Lung (tissue), 12 donors: ENCODE data around the gene KCND2. TPM values are rescaled to one million over a fixed set of nuclear protein-coding genes. Genes with fewer than 3 reads are reported as not detected.
"Not testable (repeated sequence)": the region's sequence is repeated elsewhere in the genome, so short reads cannot be mapped to it uniquely, and the experiment has no call there.

Source experiments
- ATAC-seq: fragments of 200-7000 bp; cut with Tn5 transposase; one replicate; pipeline ENCODE4 v1.9.1; 2020; ENCODE audit warnings: moderate number of reproducible peaks; ENCODE audit not compliant: insufficient read depth, low FRiP score
- DNase-seq, 3 donors: peaks; one replicate each; pipeline ENCODE4 v3.0.0-alpha.2; 2013 to 2017
- H3K27ac ChIP-seq, 2 donors: one replicate each; pipeline ENCODE4 v1.5.1; 2013; ENCODE audit warnings: mild to moderate bottlenecking in 2 of 2, moderate library complexity in 2 of 2, control low read depth in 1 of 2, inconsistent platforms in 1 of 2, low read depth in 1 of 2, low read length in 1 of 2
- H3K27me3 ChIP-seq, 3 donors: one replicate each; pipeline ENCODE4 v1.5.1; 2013; ENCODE audit warnings: low read length in 2 of 3; ENCODE audit not compliant: control insufficient read depth in 3 of 3, insufficient read depth in 3 of 3
- H3K36me3 ChIP-seq, 4 donors: one replicate each; pipeline ENCODE4 v1.5.1; 2013; ENCODE audit warnings: low read length in 4 of 4, mild to moderate bottlenecking in 1 of 4, moderate library complexity in 1 of 4; ENCODE audit not compliant: control insufficient read depth in 4 of 4, insufficient read depth in 4 of 4
- H3K4me1 ChIP-seq, 5 donors: one replicate each; pipeline ENCODE4 v1.5.1; 2013; ENCODE audit warnings: low read length in 5 of 5, mild to moderate bottlenecking in 2 of 5, moderate library complexity in 1 of 5; ENCODE audit not compliant: control insufficient read depth in 5 of 5, insufficient read depth in 5 of 5
- H3K4me3 ChIP-seq: one replicate; pipeline ENCODE4 v1.5.1; 2013; ENCODE audit warnings: mild to moderate bottlenecking, control low read depth, moderate library complexity
- H3K9ac ChIP-seq, 2 donors: one replicate each; pipeline ENCODE4 v1.5.1; 2013; ENCODE audit warnings: low read length in 2 of 2, control low read depth in 1 of 2; ENCODE audit not compliant: insufficient read depth in 1 of 2
- H3K9me3 ChIP-seq, 4 donors: one replicate each; pipeline ENCODE4 v1.5.1; 2013; ENCODE audit warnings: low read length in 3 of 4, mild to moderate bottlenecking in 1 of 4, moderate library complexity in 1 of 4; ENCODE audit not compliant: control insufficient read depth in 4 of 4, insufficient read depth in 3 of 4
- CTCF ChIP-seq: IDR thresholded peaks from 2 replicates; pipeline ENCODE4 v1.5.1; 2012; ENCODE audit warnings: mild to moderate bottlenecking; ENCODE audit errors: control extremely low read depth, extremely low read depth
- WGBS, 2 donors: extraction: QIAGEN DNeasy Blood & Tissue Kit; methylation state at CpG; one replicate each; pipeline ENCODE4 v1.1.7; 2013; 5-methylcytosine and 5-hydroxymethylcytosine counted together
- polyA plus RNA-seq, 2 donors: library from polyadenylated mRNA; stranded (reverse); fragments of 200-250 nt; gene quantifications; one replicate each; pipeline ENCODE4 v1.2.1, GENCODE V29; 2013
- total RNA-seq, 2 donors: library from RNA; depleted of rRNA in 1 of 2; stranded (reverse); fragments of >200 nt in 1 of 2; gene quantifications; one replicate each; pipeline ENCODE4 v1.2.1, GENCODE V29; 2014 to 2021
- donor health status: control.
- donor health status: control.
- donor health status: Bipolar disorder and iron deficiency.
- donor health status: healthy.
- donor health status: DM: yes; HTN: yes; CAD: no.

The KCND2 gene
- total and polyA plus RNA-seq, 4 donors: 0.03 to 1.1 (median 0.10) TPM

DNA sequence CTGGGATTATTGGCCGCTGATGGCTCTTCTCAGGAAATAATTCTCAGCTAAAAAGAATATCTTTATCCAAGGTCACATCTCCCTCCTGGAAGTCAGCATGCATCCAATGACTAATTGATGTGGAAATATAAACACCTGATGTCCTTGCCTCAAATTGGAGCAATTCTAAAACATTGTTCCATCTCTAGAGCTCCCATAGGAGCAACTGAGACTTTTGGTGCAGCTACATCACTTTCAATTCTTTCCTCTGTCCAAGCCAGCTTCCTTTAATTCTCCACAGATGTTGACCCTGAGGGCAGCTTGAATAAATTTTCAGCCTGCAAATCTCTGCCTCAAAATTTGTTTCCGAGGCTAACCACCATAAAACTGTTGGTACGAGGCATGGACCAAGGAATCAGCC is 43.9 kb upstream of the KCND2 start:
- H3K27ac ChIP-seq: no peak overlapping the region
- DNase-seq (no peak), ATAC-seq (no peak)
- H3K9me3 ChIP-seq: no peaks in the 10 kb centered on the region
- TF ChIP-seq CTCF: no peak
- no peaks in the 10 kb centered on the region for H3K4me1 ChIP-seq
- H3K36me3 ChIP-seq: no peaks in the 10 kb centered on the region
- 65 to 76% methylated on average over 3 of the region's 3 CpGs for WGBS, 2 donors
- H3K4me3 ChIP-seq: no peak overlapping the region
- H3K27me3 ChIP-seq: no peaks in the 10 kb centered on the region
- no peak overlapping the region for H3K9ac ChIP-seq

- no peaks in the 10 kb centered on the region for H3K36me3 ChIP-seq
- ATAC-seq (no peak), DNase-seq (no peak)
- H3K27me3 ChIP-seq: no peaks in the 10 kb centered on the region
- no peaks in the 10 kb centered on the region for H3K4me1 ChIP-seq
- no peak overlapping the region for H3K4me3 ChIP-seq
- H3K9me3 ChIP-seq: no peaks in the 10 kb centered on the region
- no peak overlapping the region for H3K27ac ChIP-seq
- no peak overlapping the region for H3K9ac ChIP-seq
- TF ChIP-seq CTCF: no peak
- WGBS, 2 donors: 82 to 93% methylated on average over 1 of the region's 1 CpG
These were observed 39.6 kb upstream of the KCND2 start for GRCh38 chr7:120233338-120233737.

GRCh38 chr7:120240350-120240749 is 32.6 kb upstream of the KCND2 start:
- DNase-seq, H3K4me1 ChIP-seq, H3K36me3 ChIP-seq, H3K27me3 ChIP-seq, H3K4me3 ChIP-seq, H3K9ac ChIP-seq, ATAC-seq, H3K9me3 ChIP-seq, H3K27ac ChIP-seq: not testable (repeated sequence)
- WGBS, 2 donors: 72 to 75% methylated on average over 6 to 8 of the region's 8 CpGs

DNA sequence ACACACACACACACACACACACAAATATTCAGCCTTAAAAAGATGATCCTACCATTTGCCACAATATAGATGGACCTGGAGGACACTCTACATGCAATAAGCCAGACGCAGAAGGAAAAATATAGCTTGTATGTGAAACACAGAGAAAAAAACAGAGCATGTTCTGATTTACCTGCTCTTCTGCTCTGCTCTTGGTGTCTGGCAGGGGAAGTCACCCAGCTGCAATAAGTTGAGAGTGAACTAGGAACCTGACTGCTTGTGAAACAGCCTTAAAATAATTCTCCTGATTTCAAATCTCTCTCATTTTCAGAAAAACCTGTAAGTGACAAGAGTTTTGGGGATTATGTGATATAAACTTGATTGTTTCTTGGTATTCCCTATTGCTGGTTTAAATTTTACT is 31.0 kb upstream of the KCND2 start:
- Histone ChIP-seq H3K27ac (no peak overlapping the region), H3K27me3 (no peaks in the 10 kb centered on the region), H3K4me3 (no peak overlapping the region), H3K36me3 (no peaks in the 10 kb centered on the region), H3K9ac (no peak overlapping the region), H3K9me3 (peaks cover 0 to 2% (median 0%) of the 10 kb centered on the region in 4 donors), H3K4me1 (no peaks in the 10 kb centered on the region)
- 93 to 100% methylated on average over 1 of the region's 1 CpG for WGBS, 2 donors
- no peak for TF ChIP-seq CTCF
- no peak for ATAC-seq
- no peak for DNase-seq
